ENCODE results near the gene AP3D1.

AP3D1 gene

GRCh38 chr19:2126879-2127518 lies 24.4 kb downstream of the AP3D1 start:
- DNase-seq = no peak

GRCh38 chr19:2123682-2124387 lies 27.5 kb downstream of the AP3D1 start:
- no peak for DNase-seq

- DNase-seq = no peak
These were observed 28.4 kb downstream of the AP3D1 start for GRCh38 chr19:2122982-2123381.

GRCh38 chr19:2122251-2122650 lies 29.1 kb downstream of the AP3D1 start:
- no peak for DNase-seq

GRCh38 chr19:2121416-2122051 lies 29.8 kb downstream of the AP3D1 start:
- DNase-seq = no peak

- no peak for DNase-seq
These were observed 30.5 kb downstream of the AP3D1 start for GRCh38 chr19:2120821-2121220.

- DNase-seq = no peak
These were observed 31.2 kb downstream of the AP3D1 start for GRCh38 chr19:2119921-2120785.

- no peak for DNase-seq
These were observed 32.9 kb downstream of the AP3D1 start for GRCh38 chr19:2118438-2118837.

GRCh38 chr19:2117215-2117960 lies 34.0 kb downstream of the AP3D1 start:
- no peak for DNase-seq

- DNase-seq = no peak
These were observed 34.9 kb downstream of the AP3D1 start for GRCh38 chr19:2116507-2116906.

- no peak for DNase-seq
These were observed 35.4 kb downstream of the AP3D1 start for GRCh38 chr19:2115911-2116426.

- no peak for DNase-seq
These were observed 36.0 kb downstream of the AP3D1 start for GRCh38 chr19:2115324-2115723.

- DNase-seq = no peak
These were observed 36.5 kb downstream of the AP3D1 start for GRCh38 chr19:2114821-2115220.

- no peak for DNase-seq
These were observed 37.1 kb downstream of the AP3D1 start for GRCh38 chr19:2114218-2114617.

- no peak for DNase-seq
These were observed 37.7 kb downstream of the AP3D1 start for GRCh38 chr19:2113439-2114211.

GRCh38 chr19:2112516-2113320 lies 38.6 kb downstream of the AP3D1 start:
- no peak for DNase-seq

- DNase-seq = no peak
These were observed 39.5 kb downstream of the AP3D1 start for GRCh38 chr19:2111886-2112285.

GRCh38 chr19:2111425-2111824 lies 39.9 kb downstream of the AP3D1 start:
- no peak for DNase-seq

- no peak for DNase-seq
These were observed 40.5 kb downstream of the AP3D1 start for GRCh38 chr19:2110822-2111221.

- no peak for DNase-seq
These were observed 42.1 kb downstream of the AP3D1 start for GRCh38 chr19:2109046-2109864.

Measured in NCI-H82 (cell line).